Measurements from ENCODE around the gene SAMD8. TPM values are rescaled to one million over a fixed set of nuclear protein-coding genes. Genes with fewer than 3 reads are reported as not detected.

The SAMD8 gene
- total RNA-seq, 1 donor from 2014 or later: 14.3 TPM

DNA sequence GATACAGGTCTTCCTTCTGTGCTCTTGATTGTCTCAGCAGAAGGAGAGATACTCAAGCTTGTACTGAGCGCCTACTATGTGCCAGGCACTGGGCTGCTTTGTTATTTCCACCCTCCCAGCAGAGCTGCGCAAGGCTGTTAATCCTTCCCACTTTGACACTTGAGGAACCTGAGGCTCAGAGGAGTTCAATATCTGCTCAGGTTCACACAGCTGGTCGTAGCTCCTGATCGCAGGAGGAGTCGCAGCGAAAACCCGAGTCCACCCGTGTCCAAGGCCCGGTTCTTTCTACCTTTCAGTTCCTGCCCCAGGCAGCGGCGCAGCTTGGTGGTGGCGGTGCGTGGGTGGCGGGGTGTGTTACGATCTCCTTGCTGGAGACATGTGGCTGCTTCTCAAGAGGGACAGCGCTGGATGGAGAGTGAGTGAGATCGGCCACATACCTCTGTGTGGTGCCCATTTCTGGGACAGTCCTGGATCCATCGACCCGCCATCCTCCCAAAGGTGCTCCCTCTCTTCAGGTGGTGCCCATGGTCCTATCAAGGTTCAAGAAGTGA is 26.5 kb upstream of the SAMD8 start:
- intact Hi-C loops (cut with micrococcal nuclease): no loop called here

DNA sequence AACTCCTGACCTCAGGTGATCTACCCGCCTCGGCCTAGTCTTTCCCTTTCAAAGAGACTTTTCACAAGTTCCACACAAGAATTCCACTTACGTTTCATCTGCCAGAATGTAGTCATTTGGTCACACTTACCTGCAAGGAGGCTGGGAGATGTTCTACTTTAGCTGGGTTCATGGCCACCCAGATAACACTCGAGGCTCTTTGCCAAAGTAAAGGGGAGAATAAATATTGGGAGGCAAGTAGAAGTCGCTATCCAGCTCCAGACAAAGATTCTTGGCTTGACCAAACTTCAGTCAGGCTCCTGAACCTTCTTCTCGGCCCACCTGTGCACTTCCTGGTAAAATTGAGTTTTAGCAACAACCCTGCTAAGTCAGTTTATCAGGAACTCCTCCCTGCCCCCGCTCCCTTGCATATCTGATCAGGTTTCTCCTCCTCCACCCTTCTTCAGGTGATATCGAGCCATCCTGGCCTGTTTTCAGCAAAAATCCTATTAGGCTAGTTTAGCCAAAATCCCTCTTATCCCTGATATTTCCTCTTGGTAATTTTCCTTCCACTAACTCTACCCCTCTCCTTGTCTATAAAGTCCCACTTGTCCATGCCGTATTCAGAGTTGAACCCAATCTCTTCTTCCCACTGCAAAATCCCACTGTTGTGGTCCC is 25.1 kb upstream of the SAMD8 start:
- intact Hi-C loops (cut with micrococcal nuclease): no loop called here

GRCh38 chr10:75088640-75089039 is 22.8 kb upstream of the SAMD8 start:
- intact Hi-C loops (cut with micrococcal nuclease): no loop called here

DNA sequence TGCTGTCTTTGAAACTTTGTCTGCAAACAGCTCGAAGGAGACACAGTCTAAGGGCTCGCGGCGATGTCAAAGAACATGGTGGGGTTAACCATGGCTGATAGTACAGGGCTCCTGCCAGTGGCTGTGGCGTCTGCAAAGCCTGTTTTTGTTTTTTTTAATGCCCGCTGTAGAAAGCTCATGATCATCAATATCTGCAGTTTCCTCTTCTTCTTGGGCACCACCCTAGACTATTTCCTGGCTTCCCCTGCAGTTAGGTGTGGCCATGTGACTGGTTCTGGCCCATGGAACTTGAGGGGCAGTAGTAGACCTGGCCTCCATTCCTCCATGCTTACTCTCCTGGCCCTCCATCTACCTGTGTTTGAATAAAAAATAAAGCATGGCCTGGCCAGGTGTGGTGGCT is 21.8 kb upstream of the SAMD8 start:
- intact Hi-C loops (cut with micrococcal nuclease): no loop called here

DNA sequence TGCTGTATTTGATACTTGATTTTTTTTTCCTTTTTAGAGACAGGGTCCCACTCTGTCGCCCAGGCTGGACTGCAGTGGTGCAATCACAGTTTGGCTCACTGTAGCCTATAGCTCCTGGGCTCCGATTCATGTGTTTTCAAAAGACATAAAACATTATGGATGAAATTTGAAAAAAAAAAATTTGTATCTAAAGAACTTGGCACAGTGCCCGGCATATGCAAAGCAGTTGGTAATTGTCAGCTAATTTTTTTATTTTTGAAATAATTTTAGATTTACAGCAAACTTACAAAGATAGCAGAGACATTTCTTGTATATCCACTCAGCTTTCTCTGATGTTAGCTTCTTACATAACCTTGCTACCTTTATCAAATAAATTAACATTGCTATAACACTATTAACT is 20.3 kb upstream of the SAMD8 start:
- intact Hi-C loops (cut with micrococcal nuclease): no loop called here

DNA sequence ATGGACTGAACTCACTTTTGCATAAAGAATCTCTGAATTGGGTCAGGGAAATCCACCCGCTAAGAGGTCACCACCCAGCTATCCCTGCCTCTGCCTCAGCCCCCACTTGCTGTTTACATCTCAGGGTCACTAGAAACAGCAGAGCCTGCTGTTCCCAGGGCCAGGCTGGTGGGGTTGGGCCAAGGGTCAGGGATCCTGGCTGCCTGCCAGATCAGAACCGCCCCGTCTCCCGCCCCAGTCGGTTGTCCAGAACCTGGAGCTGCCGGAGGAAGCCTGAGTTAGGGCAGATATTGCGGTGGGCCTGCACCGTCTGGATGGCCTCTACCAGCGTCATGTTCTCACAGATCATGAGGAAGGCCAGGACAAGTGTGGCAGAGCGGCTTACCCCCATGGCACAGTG is 17.0 kb upstream of the SAMD8 start:
- intact Hi-C loops (cut with micrococcal nuclease): no loop called here

GRCh38 chr10:75095631-75096030 is 15.8 kb upstream of the SAMD8 start:
- intact Hi-C loops (cut with micrococcal nuclease): no loop called here

- intact Hi-C loops (cut with micrococcal nuclease): no loop called here
Observed at GRCh38 chr10:75096749-75097148, 14.7 kb upstream of the SAMD8 start.

GRCh38 chr10:75097666-75098285 is 13.7 kb upstream of the SAMD8 start:
- intact Hi-C loops (cut with micrococcal nuclease): no loop called here

DNA sequence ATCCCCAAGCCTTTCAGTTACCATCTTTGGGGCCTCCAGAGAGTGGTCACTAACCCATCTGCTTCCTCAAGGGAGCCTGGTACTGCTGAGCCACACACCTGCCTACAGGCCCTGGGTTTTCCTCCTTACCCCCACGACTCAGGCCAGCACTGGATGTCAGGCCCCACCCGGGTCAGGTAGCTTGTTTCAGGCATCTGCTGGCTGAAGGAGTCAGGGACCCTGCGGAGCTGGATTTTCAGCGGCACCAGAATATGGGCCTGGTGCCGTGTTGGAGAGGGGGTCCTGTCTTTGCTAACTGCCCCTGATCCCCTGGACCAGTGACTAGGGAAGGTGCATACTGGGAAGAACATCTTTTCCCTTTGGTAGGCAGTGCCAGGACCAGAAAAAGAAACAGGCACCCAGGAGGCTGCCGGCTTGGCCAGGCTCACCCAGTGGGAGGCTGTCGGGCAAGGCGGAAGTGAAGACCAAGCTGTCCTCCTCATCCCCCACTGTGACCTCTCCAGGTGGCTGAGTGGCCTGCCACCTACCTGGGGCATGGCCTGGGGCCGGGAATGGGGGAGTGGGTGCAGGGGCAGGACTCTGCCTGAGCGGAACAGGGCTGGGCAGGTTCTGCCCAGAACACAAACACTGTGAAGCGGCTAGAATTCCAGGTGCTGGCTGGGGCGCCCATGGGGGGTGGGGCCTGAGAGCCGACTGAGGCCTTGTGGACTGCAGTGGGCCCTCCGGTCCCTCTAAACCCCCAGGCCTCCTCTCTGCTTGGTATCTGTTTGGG is 12.4 kb upstream of the SAMD8 start:
- intact Hi-C loops (cut with micrococcal nuclease): no loop called here

DNA sequence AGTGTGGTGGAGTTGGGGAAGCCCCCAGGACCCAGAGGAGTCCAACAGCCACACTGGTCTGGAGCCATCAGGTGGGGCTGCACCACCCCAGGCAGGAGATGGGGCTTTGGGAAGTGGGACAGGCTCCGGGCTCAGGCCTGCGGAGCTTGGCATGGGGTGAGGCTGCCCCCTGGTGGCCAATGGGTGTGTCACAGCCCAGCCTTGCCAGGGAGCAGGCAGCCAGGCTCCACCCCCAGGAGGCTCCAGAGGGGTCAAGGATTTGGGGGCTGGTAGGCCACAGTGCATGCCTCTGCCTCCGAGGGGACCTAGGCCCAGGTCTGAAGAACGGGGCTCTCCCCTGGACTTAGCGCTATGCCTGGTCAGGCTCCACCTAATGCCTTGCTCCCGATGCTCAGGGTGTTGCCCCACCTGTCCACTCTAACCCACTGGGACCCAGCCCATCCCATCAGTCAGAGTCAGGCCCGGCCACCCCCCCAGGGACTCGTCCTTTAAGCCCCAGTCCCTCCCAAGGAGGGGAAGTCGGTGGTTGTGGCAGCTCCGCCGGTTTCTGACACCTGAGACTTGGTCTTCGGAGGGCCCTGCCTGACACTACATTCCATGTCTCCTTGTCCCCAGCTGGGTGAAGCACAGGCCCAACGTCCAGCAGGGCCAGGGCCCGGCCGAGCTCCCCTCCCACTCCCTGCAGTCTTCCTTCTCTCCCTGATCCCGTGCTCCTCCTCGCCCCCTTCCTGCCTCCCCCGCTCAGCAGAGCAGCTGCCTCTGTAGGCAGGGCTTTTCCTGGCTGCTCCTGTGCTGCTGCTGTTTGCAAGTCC is 11.3 kb upstream of the SAMD8 start:
- intact Hi-C loops (cut with micrococcal nuclease): loop anchor here (1.0 to 2.0 kb wide), 5 partner anchors 78 to 856 kb away; no protein-coding TSS in a partner anchor

- intact Hi-C loops (cut with micrococcal nuclease): loop anchor here (1.0 to 2.0 kb wide), 5 partner anchors 79 to 857 kb away; no protein-coding TSS in a partner anchor
Observed at GRCh38 chr10:75100764-75101291, 10.6 kb upstream of the SAMD8 start.

- intact Hi-C loops (cut with micrococcal nuclease): loop anchor here (2.0 kb wide), 1 partner anchor 683 kb away; no protein-coding TSS in a partner anchor
Observed at GRCh38 chr10:75101416-75102251, 9.8 kb upstream of the SAMD8 start.

- intact Hi-C loops (cut with micrococcal nuclease): no loop called here
Observed at GRCh38 chr10:75102830-75103673, 8.4 kb upstream of the SAMD8 start.

DNA sequence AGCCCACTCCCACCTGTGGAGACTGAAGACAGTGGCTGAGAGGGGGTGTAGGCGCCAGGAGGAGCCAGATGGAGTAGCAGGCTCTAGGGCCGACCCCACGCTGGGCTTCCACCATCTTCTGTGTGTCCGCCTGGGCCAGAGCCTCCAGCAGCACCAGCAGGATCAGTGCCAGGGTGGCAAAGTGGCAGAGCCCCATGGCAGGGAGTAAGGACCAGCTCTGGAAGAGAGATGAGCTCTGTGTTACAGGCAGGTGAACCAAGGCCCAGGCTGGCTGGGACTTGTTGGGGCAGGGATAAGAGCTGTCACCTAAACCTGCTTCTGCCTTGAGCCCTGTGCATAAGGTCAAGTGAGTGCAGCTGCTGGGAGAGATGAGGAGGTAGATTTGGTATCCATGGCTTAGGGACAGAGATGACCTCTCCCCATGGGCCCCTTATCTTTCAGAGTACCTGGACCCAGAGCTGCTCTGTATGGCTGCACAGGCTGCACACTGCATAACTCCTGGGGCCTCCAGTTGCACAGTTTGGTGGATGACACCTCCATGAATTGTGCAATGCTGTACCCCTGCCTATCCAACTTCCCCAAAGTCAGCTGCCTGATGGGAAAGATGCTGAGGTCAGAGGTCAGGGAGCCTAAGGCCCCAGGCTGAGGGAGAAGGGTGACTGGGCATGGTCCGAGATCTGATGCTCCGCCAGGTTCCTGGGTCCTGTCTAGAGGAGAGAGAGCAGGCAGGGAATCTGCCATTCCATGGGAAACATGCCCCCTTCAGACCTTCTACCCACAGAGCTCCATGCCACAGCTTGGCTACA is 7.4 kb upstream of the SAMD8 start:
- intact Hi-C loops (cut with micrococcal nuclease): no loop called here

DNA sequence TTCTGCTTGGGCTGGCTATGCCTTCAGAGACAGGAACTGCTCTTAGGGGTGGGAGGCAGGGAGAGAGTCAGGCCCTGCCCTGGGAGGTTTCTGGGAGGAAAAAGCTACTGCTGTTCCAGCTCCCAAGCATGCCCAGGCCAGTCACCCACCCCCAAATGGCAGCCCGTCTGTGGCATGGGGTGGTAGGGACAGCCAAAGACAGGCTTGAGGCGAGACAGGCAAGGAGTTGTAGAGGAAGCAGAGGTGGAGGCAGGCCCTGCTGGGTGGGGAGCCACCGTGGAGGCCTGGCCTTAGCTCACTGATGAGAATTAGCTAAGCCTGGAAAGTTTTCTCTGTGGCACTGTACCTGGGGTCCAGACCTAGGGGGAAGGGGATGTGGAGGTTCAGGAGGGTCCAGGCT is 6.6 kb upstream of the SAMD8 start:
- intact Hi-C loops (cut with micrococcal nuclease): no loop called here

DNA sequence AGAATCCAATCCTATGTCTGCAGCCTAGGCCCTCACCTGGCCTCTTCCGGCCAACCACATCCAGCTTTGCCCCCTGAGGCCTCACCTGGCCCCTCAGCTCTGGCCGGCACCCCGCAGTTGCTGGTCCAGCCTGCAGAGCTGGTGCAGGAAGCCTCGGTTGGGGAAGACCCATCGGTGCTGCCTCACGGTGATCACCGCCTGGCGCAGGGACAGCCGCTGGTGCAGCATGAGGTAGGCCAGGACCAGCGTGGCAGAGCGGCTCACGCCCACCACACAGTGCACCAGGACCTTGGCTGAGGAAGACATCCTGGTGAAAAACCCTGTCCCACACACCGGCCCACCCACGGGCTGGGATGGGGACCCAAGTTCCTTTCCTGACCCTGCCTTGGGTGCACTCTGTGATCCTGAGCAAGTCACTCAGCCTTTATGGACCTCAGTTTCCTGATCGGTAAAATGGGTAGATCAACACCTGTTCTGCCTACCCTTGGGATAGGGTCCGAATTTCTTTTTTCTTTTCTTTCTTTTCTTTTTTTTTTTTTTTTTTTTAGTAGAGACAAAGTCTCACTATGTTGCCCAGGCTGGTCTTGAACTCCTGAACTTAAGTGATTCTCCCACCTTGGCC is 5.8 kb upstream of the SAMD8 start:
- intact Hi-C loops (cut with micrococcal nuclease): no loop called here

GRCh38 chr10:75106242-75106641 is 5.2 kb upstream of the SAMD8 start:
- intact Hi-C loops (cut with micrococcal nuclease): no loop called here

All from T-helper 1 cell treated with Interleukin-12 subunit alpha and Interleukin-12 subunit beta and Interleukin-4 antibody, amounts not matched to agents 30 ng/mL and 1 ng/mL, for 36 hours (primary cell).